Astrocyte of the hippocampus (primary cell): ENCODE results near the gene CCDC12.

ENCODE experiments used
- DNase-seq: peaks from one replicate; pipeline ENCODE4 v3.0.0; 2011; ENCODE audit warnings: low read depth, low spot score

CCDC12 gene

GRCh38 chr3:46996689-46997452 lies 20.3 kb upstream of the CCDC12 start:
- DNase-seq = no peak

GRCh38 chr3:46995901-46996562 lies 19.5 kb upstream of the CCDC12 start:
- DNase-seq = no peak

GRCh38 chr3:46994801-46995731 lies 18.5 kb upstream of the CCDC12 start:
- no peak for DNase-seq

GRCh38 chr3:46993986-46994385 lies 17.4 kb upstream of the CCDC12 start:
- DNase-seq = no peak

GRCh38 chr3:46993292-46993691 lies 16.7 kb upstream of the CCDC12 start:
- DNase-seq = no peak

GRCh38 chr3:46992231-46992630 lies 15.7 kb upstream of the CCDC12 start:
- DNase-seq = no peak

GRCh38 chr3:46991406-46992165 lies 15.0 kb upstream of the CCDC12 start:
- no peak for DNase-seq

- no peak for DNase-seq
Measured at GRCh38 chr3:46990573-46991374, 14.2 kb upstream of the CCDC12 start.

- no peak for DNase-seq
Measured at GRCh38 chr3:46989146-46989810, 12.7 kb upstream of the CCDC12 start.

- no peak for DNase-seq
Measured at GRCh38 chr3:46988616-46989015, 12.1 kb upstream of the CCDC12 start.

- no peak for DNase-seq
Measured at GRCh38 chr3:46987743-46988401, 11.3 kb upstream of the CCDC12 start.

- DNase-seq = no peak
Measured at GRCh38 chr3:46987319-46987742, 10.8 kb upstream of the CCDC12 start.

- no peak for DNase-seq
Measured at GRCh38 chr3:46986782-46987310, 10.3 kb upstream of the CCDC12 start.

GRCh38 chr3:46986055-46986730 lies 9.6 kb upstream of the CCDC12 start:
- DNase-seq = no peak

GRCh38 chr3:46985588-46985987 lies 9.0 kb upstream of the CCDC12 start:
- no peak for DNase-seq

- no peak for DNase-seq
Measured at GRCh38 chr3:46984591-46985459, 8.3 kb upstream of the CCDC12 start.

- no peak for DNase-seq
Measured at GRCh38 chr3:46982546-46982945, 6.0 kb upstream of the CCDC12 start.
